B cell (primary cell): ENCODE measurements around the gene DACT2. TPM values are rescaled to one million over a fixed set of nuclear protein-coding genes. Genes with fewer than 3 reads are reported as not detected.

ENCODE experiments used
- ATAC-seq: fragments of 200-7000 bp; cut with Tn5 transposase; one replicate; pipeline ENCODE4 v1.10.0; 2021; ENCODE audit warnings: low read depth, mild to moderate bottlenecking, moderate number of reproducible peaks, moderate library complexity
- CTCF ChIA-PET: fragments of 350-600 bp; sonication (Branson Sonifier 250); formaldehyde crosslinking; loops from one replicate; lab custom pipeline; 2021; ENCODE audit warnings: antibody characterized with exemption, inconsistent platforms; lab: Charles Lee
- POLR2A ChIA-PET: fragments of 350-600 bp; sonication (Branson Sonifier 250); formaldehyde crosslinking; loops from one replicate; lab custom pipeline; 2021; ENCODE audit warnings: antibody characterized with exemption; lab: Charles Lee
- DNase-seq: peaks from one replicate; pipeline ENCODE4 v3.0.0; 2013
- H2AFZ ChIP-seq: 2 replicates; pipeline ENCODE4 v1.6.1; 2012; ENCODE audit warnings: mild to moderate bottlenecking, low read depth, low read length; ENCODE audit not compliant: insufficient read depth, poor library complexity, severe bottlenecking
- H3K27ac ChIP-seq, 2 donors: 1 replicate in 1 of 2; 2 replicates in 1 of 2; pipeline ENCODE4 v1.5.1; 2012 to 2013; ENCODE audit warnings: low read length in 2 of 2, mild to moderate bottlenecking in 2 of 2, moderate library complexity in 1 of 2
- H3K27me3 ChIP-seq, 4 experiments: fragments of 200-600 bp in 1 of 4; sonication (generic) in 1 of 4; replicated peaks in 1 of 4; 1 replicate in 2 of 4; 2 replicates in 2 of 4; pipeline versions ENCODE4 v1.6.1 to v1.7.0; 2013 to 2016; ENCODE audit warnings: low read length in 3 of 4, mild to moderate bottlenecking in 2 of 4, mixed read lengths in 1 of 4, moderate library complexity in 1 of 4; ENCODE audit not compliant: insufficient read depth in 4 of 4, control insufficient read depth in 3 of 4; ENCODE audit errors: control extremely low read depth in 1 of 4
- H3K36me3 ChIP-seq, 2 experiments: replicated peaks in 1 of 2; 1 replicate in 1 of 2; 2 replicates in 1 of 2; pipeline versions ENCODE4 v1.6.1 to v1.7.1; 2013; ENCODE audit warnings: low read length in 1 of 2; ENCODE audit not compliant: insufficient read depth in 2 of 2, control insufficient read depth in 1 of 2; ENCODE audit errors: control extremely low read depth in 1 of 2, extremely low read depth in 1 of 2
- H3K4me1 ChIP-seq, 2 donors: fragments of 200-600 bp in 1 of 2; sonication (generic) in 1 of 2; 1 replicate in 1 of 2; 2 replicates in 1 of 2; pipeline versions ENCODE4 v1.5.1 to v1.6.1; 2013 to 2017; ENCODE audit warnings: low read length in 2 of 2; ENCODE audit not compliant: control insufficient read depth in 2 of 2, insufficient read depth in 2 of 2
- H3K4me2 ChIP-seq: replicated peaks from 2 replicates; pipeline ENCODE3; 2012; ENCODE audit warnings: mild to moderate bottlenecking, low read depth, low read length; ENCODE audit not compliant: poor library complexity, severe bottlenecking
- H3K4me3 ChIP-seq, 5 experiments: fragments of 200-600 bp in 1 of 5; sonication (generic) in 1 of 5; 1 replicate in 3 of 5; 2 replicates in 2 of 5; pipeline versions ENCODE4 v1.5.1 to v1.7.0; 2011 to 2016; ENCODE audit warnings: low read length in 4 of 5, mild to moderate bottlenecking in 4 of 5, low read depth in 2 of 5, control low read depth in 1 of 5, moderate library complexity in 1 of 5; ENCODE audit not compliant: insufficient read depth in 1 of 5; ENCODE audit errors: control extremely low read depth in 1 of 5, extremely low read depth in 1 of 5
- H3K79me2 ChIP-seq: fragments of 200-600 bp; sonication (generic); one replicate; pipeline ENCODE4 v1.6.0; 2016; ENCODE audit warnings: low read length; ENCODE audit not compliant: control insufficient read depth, insufficient read depth
- H3K9ac ChIP-seq: fragments of 200-600 bp; sonication (generic); 2 replicates; pipeline ENCODE4 v1.6.1; 2017; ENCODE audit warnings: mild to moderate bottlenecking, low read length, moderate library complexity
- H3K9me3 ChIP-seq, 3 donors: one replicate each; pipeline versions ENCODE4 v1.6.1 to v1.7.1; 2013; ENCODE audit warnings: low read length in 2 of 3; ENCODE audit not compliant: control insufficient read depth in 2 of 3, insufficient read depth in 1 of 3; ENCODE audit errors: control extremely low read depth in 1 of 3
- H4K20me1 ChIP-seq: 2 replicates; pipeline ENCODE4 v1.6.0; 2012; ENCODE audit warnings: mild to moderate bottlenecking, low read length; ENCODE audit not compliant: insufficient read depth, control insufficient read depth, poor library complexity, severe bottlenecking
- H3K27ac Mint-ChIP-seq: one replicate; pipeline ENCODE4 v1.8.0; 2021; ENCODE audit warnings: mixed read lengths
- H3K27me3 Mint-ChIP-seq: one replicate; pipeline ENCODE4 v1.8.0; 2021; ENCODE audit warnings: mixed read lengths
- H3K4me1 Mint-ChIP-seq: one replicate; pipeline ENCODE4 v1.8.0; 2021; ENCODE audit warnings: mixed read lengths
- H3K4me3 Mint-ChIP-seq: one replicate; pipeline ENCODE4 v1.8.0; 2021; ENCODE audit warnings: mixed read lengths
- H3K9me3 Mint-ChIP-seq: one replicate; pipeline ENCODE4 v1.8.0; 2022; ENCODE audit warnings: mixed read lengths; ENCODE audit not compliant: insufficient read depth
- CTCF ChIP-seq: fragments of 200-600 bp; IDR thresholded peaks from one replicate; pipeline ENCODE4 v1.8.0; 2022; ENCODE audit warnings: antibody characterized with exemption, mild to moderate bottlenecking
- EZH2 ChIP-seq: IDR thresholded peaks from 2 replicates; pipeline ENCODE4 v1.6.1; 2012; ENCODE audit warnings: borderline replicate concordance, low read depth, mild to moderate bottlenecking, moderate library complexity, low read length; ENCODE audit not compliant: insufficient read depth, poor library complexity, severe bottlenecking
- WGBS: methylation state at CpG from one replicate; pipeline ENCODE4 v1.1.5; 2013; ENCODE audit warnings: missing lambda C conversion rate; ENCODE audit not compliant: insufficient coverage; 5-methylcytosine and 5-hydroxymethylcytosine counted together
- intact Hi-C: fragments of 100-400 bp; cut with micrococcal nuclease; formaldehyde crosslinking; loops from one replicate; pipeline ENCODE4 v1.10.0; 2022
- polyA plus RNA-seq: library from polyadenylated mRNA; depleted of rRNA; stranded (reverse); fragments of >200 nt; gene quantifications from 2 replicates; pipeline ENCODE4 v1.2.3, GENCODE V29; 2012
- total RNA-seq, 2 donors: library from RNA; stranded (reverse); fragments of 120-200 nt in 1 of 2; gene quantifications; 1 replicate in 1 of 2; 2 replicates in 1 of 2; pipeline versions ENCODE4 v1.2.3 to v1.2.4, GENCODE V29; 2013 to 2022

DACT2 gene
- total and polyA plus RNA-seq, 2 donors (not counting 1 experiment from before 2014, with no cell fraction given): not detected

GRCh38 chr6:168345896-168346754 is 26.5 kb upstream of the DACT2 start:
- H3K4me3 Mint-ChIP-seq: no peak overlapping the region
- ChIA-PET CTCF (no interaction called here), POLR2A (no interaction called here)
- H3K27me3 Mint-ChIP-seq: peaks cover 16% of the 10 kb centered on the region
- H3K4me1 ChIP-seq: no peaks in the 10 kb centered on the region
- no peaks in the 10 kb centered on the region for H3K4me1 Mint-ChIP-seq
- no peak overlapping the region for H3K4me3 ChIP-seq
- no peak overlapping the region for H3K4me2 ChIP-seq
- no peaks in the 10 kb centered on the region for H3K36me3 ChIP-seq
- peaks cover 0 to 25% (median 0%) of the 10 kb centered on the region in 3 donors for H3K9me3 ChIP-seq
- intact Hi-C loops: no loop called here
- 46% methylated on average over 25 of the region's 33 CpGs for WGBS
- H3K27ac Mint-ChIP-seq: no peak overlapping the region
- H3K27me3 ChIP-seq: peaks cover 0 to 8% (median 0%) of the 10 kb centered on the region in 4 experiments
- ATAC-seq (no peak), DNase-seq (no peak)
- no peak overlapping the region for H3K9ac ChIP-seq
- no peaks in the 10 kb centered on the region for H3K79me2 ChIP-seq
- no peak overlapping the region for H3K27ac ChIP-seq
- no peaks in the 10 kb centered on the region for H4K20me1 ChIP-seq
- H2AFZ ChIP-seq: no peak overlapping the region
- TF ChIP-seq EZH2: no peak
- TF ChIP-seq CTCF: no peak
- H3K9me3 Mint-ChIP-seq: peaks cover 3% of the 10 kb centered on the region

GRCh38 chr6:168345266-168345665 is 25.7 kb upstream of the DACT2 start:
- TF ChIP-seq EZH2 (no peak), CTCF (no peak)
- no peaks in the 10 kb centered on the region for H3K36me3 ChIP-seq
- no peak overlapping the region for H3K4me3 ChIP-seq
- Mint-ChIP-seq H3K4me1 (no peaks in the 10 kb centered on the region), H3K9me3 (peaks cover 3% of the 10 kb centered on the region), H3K27me3 (peaks cover 16% of the 10 kb centered on the region), H3K4me3 (no peak overlapping the region), H3K27ac (no peak overlapping the region)
- WGBS: 96% methylated on average over 15 of the region's 18 CpGs
- POLR2A ChIA-PET: no interaction called here
- no peak overlapping the region for H3K27ac ChIP-seq
- no peaks in the 10 kb centered on the region for H4K20me1 ChIP-seq
- H3K4me2 ChIP-seq: no peak overlapping the region
- H3K9ac ChIP-seq: no peak overlapping the region
- H3K9me3 ChIP-seq: peaks cover 0 to 29% (median 0%) of the 10 kb centered on the region in 3 donors
- H2AFZ ChIP-seq: no peak overlapping the region
- DNase-seq (no peak), ATAC-seq (no peak)
- CTCF ChIA-PET: no interaction called here
- peaks cover 0 to 8% (median 0%) of the 10 kb centered on the region in 4 experiments for H3K27me3 ChIP-seq
- no peaks in the 10 kb centered on the region for H3K79me2 ChIP-seq
- intact Hi-C loops: no loop called here
- no peaks in the 10 kb centered on the region for H3K4me1 ChIP-seq
